ENCODE results near the gene DHRSX. TPM values are rescaled to one million over a fixed set of nuclear protein-coding genes. Genes with fewer than 3 reads are reported as not detected.

DHRSX gene
- total RNA-seq, 4 donors from 2014 or later = 19.6 to 22.4 (median 21.0) TPM

GRCh38 chrX:2451501-2452316 is 49.1 kb downstream of the DHRSX start:
- Histone ChIP-seq H3K27me3 (no peaks in the 10 kb centered on the region), H3K27ac (replicated peaks in 1 of 4) (no peak overlapping the region), H3K9me3 (no peaks in the 10 kb centered on the region), H3K4me3 (no peak overlapping the region), H3K4me1 (peaks cover 0 to 20% (median 17%) of the 10 kb centered on the region in 4 donors), H3K36me3 (no peaks in the 10 kb centered on the region)
- TF ChIP-seq EP300 (IDR thresholded peaks at IDR 0.05) (no peak), POLR2AphosphoS5 (IDR thresholded peaks at IDR 0.05) (no peak), POLR2A (IDR thresholded peaks at IDR 0.05; ENCODE audit: low read depth) (no peak)
- intact Hi-C loops (cut with DNase I) = no loop called here
- WGBS = 67% methylated on average over 22 of the region's 25 CpGs
- no peak for DNase-seq (ENCODE audit: extremely low spot score)

- H3K4me3 ChIP-seq = no peak overlapping the region
- no peak overlapping the region for H3K27ac ChIP-seq (replicated peaks in 1 of 4)
- no peaks in the 10 kb centered on the region for H3K27me3 ChIP-seq
- peaks cover 0 to 20% (median 17%) of the 10 kb centered on the region in 4 donors for H3K4me1 ChIP-seq
- DNase-seq (ENCODE audit: extremely low spot score) = no peak
- WGBS = 70% methylated on average over 5 of the region's 5 CpGs
- TF ChIP-seq EP300 (IDR thresholded peaks at IDR 0.05) = no peak
- no peak for TF ChIP-seq POLR2AphosphoS5 (IDR thresholded peaks at IDR 0.05)
- no peak for TF ChIP-seq POLR2A (IDR thresholded peaks at IDR 0.05; ENCODE audit: low read depth)
- no peak for TF ChIP-seq CTCF (IDR thresholded peaks at IDR 0.05)
- no peaks in the 10 kb centered on the region for H3K9me3 ChIP-seq
- no peaks in the 10 kb centered on the region for H3K36me3 ChIP-seq
- intact Hi-C loops (cut with DNase I) = no loop called here
These were observed 50.1 kb downstream of the DHRSX start for GRCh38 chrX:2450681-2451080.

GRCh38 chrX:2449135-2449886 is 51.5 kb downstream of the DHRSX start:
- Histone ChIP-seq H3K27ac (replicated peaks in 1 of 4) (no peak overlapping the region), H3K4me3 (no peak overlapping the region), H3K36me3 (no peaks in the 10 kb centered on the region), H3K9me3 (no peaks in the 10 kb centered on the region), H3K27me3 (no peaks in the 10 kb centered on the region), H3K4me1 (peaks cover 0 to 20% (median 17%) of the 10 kb centered on the region in 4 donors)
- no peak for TF ChIP-seq POLR2A (IDR thresholded peaks at IDR 0.05; ENCODE audit: low read depth)
- TF ChIP-seq EP300 (IDR thresholded peaks at IDR 0.05) = no peak
- TF ChIP-seq POLR2AphosphoS5 (IDR thresholded peaks at IDR 0.05) = no peak
- no peak for TF ChIP-seq CTCF (IDR thresholded peaks at IDR 0.05)
- DNase-seq (ENCODE audit: extremely low spot score) = no peak
- WGBS = 87% methylated on average over 13 of the region's 13 CpGs
- intact Hi-C loops (cut with DNase I) = no loop called here

- DNase-seq (ENCODE audit: extremely low spot score) = no peak
- Histone ChIP-seq H3K4me3 (no peak overlapping the region), H3K27ac (replicated peaks in 1 of 4) (no peak overlapping the region), H3K36me3 (no peaks in the 10 kb centered on the region), H3K4me1 (peaks cover 0 to 20% (median 17%) of the 10 kb centered on the region in 4 donors), H3K27me3 (no peaks in the 10 kb centered on the region), H3K9me3 (no peaks in the 10 kb centered on the region)
- no peak for TF ChIP-seq POLR2A (IDR thresholded peaks at IDR 0.05; ENCODE audit: low read depth)
- TF ChIP-seq CTCF (IDR thresholded peaks at IDR 0.05) = no peak
- TF ChIP-seq POLR2AphosphoS5 (IDR thresholded peaks at IDR 0.05) = no peak
- no peak for TF ChIP-seq EP300 (IDR thresholded peaks at IDR 0.05)
- WGBS = 97% methylated on average over 2 of the region's 2 CpGs
- intact Hi-C loops (cut with DNase I) = no loop called here
These were observed 53.3 kb downstream of the DHRSX start for GRCh38 chrX:2447484-2447883.

- H3K9me3 ChIP-seq = no peaks in the 10 kb centered on the region
- intact Hi-C loops (cut with DNase I) = no loop called here
- 93% methylated on average over 14 of the region's 14 CpGs for WGBS
- no peak overlapping the region for H3K4me3 ChIP-seq
- no peak for DNase-seq (ENCODE audit: extremely low spot score)
- H3K4me1 ChIP-seq = peaks cover 0 to 17% (median 17%) of the 10 kb centered on the region in 4 donors
- no peak overlapping the region for H3K27ac ChIP-seq (replicated peaks in 1 of 4)
- no peaks in the 10 kb centered on the region for H3K36me3 ChIP-seq
- TF ChIP-seq EP300 (IDR thresholded peaks at IDR 0.05) (no peak), POLR2AphosphoS5 (IDR thresholded peaks at IDR 0.05) (no peak), POLR2A (IDR thresholded peaks at IDR 0.05; ENCODE audit: low read depth) (no peak), CTCF (IDR thresholded peaks at IDR 0.05) (no peak)
- H3K27me3 ChIP-seq = no peaks in the 10 kb centered on the region
These were observed 54.0 kb downstream of the DHRSX start for GRCh38 chrX:2446815-2447214.

Data from esophagus muscularis mucosa (tissue), 4 donors.